Right forelimb (tissue), 1 donor: ENCODE results near the gene SLC2A10.
"Not testable (repeated sequence)": the region's sequence is repeated elsewhere in the genome, so short reads cannot be mapped to it uniquely, and the experiment has no call there.

Experiments used
- DNase-seq: peaks from one replicate; pipeline ENCODE4 v3.0.0-alpha.2; 2018

SLC2A10 gene

GRCh38 chr20:46709459-46710152 is at the start of gene SLC2A10:
Gene SLC2A10, plus strand, starts transcription at chr20:46709649. Its CDS starts 88 bp downstream, at chr20:46709737.
- DNase-seq = peak; percentile 86

GRCh38 chr20:46660487-46660886 is 49.0 kb upstream of the SLC2A10 start:
- no peak for DNase-seq

- DNase-seq = no peak
These were observed 47.8 kb upstream of the SLC2A10 start for GRCh38 chr20:46661659-46662058.

- DNase-seq = no peak
These were observed 45.9 kb upstream of the SLC2A10 start for GRCh38 chr20:46663531-46663930.

DNA sequence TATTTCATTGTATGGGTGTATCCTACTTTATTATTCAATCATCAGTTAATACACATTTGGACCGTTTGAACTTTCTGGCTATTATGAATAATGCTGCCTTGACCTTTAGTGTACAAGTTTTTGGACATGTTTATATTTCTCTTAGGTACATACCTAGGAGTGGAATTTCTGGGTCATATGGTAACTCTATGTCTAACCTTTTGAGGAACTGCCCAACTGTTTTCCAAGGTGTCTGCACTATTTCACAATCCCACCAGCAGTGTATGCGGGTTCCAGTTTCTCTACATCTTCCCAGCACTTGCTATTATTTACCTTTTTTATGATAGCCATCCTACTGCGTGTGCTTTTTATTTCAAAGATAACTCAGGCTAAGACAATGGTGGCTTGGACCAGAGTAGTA is 43.8 kb upstream of the SLC2A10 start:
- DNase-seq = no peak

GRCh38 chr20:46666306-46666705 is 43.1 kb upstream of the SLC2A10 start:
- no peak for DNase-seq

DNA sequence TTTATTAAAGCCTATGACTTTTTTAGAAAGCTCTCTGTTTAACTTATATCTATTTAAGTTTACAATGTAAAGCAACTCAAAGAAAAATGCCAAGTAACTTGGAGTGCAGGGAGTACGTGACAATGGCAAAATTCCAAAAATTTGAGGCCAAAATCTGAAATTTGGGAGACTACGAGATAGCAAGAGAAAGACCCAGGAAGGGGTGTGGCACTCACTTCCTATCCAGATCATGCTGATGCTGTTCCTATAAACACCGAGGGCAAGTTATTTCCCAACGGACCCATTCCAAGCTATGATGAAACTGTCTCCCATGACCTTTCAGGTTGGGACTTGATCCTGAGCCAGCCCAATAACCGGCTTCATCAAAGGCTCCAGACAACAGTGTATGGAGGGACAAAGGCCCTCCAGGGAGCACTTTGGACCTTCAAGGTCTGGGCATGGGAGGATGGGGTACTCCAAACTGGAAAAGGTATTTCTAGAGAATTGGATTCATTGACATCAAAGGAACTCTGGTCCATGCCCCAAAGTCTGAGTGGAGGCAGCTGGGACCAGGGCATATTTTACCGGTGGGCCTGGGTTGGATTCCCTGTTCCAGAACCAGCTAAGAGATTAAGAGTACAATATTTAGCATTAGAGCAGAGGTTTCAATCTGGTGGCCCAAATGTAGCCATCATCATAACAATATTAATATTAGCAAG is 42.5 kb upstream of the SLC2A10 start:
- no peak for DNase-seq

- no peak for DNase-seq
These were observed 39.2 kb upstream of the SLC2A10 start for GRCh38 chr20:46670228-46670584.

GRCh38 chr20:46670585-46671584 is 38.6 kb upstream of the SLC2A10 start:
- DNase-seq = no peak

GRCh38 chr20:46671866-46672542 is 37.4 kb upstream of the SLC2A10 start:
- DNase-seq = no peak

GRCh38 chr20:46672543-46673148 is 36.8 kb upstream of the SLC2A10 start:
- no peak for DNase-seq

GRCh38 chr20:46673394-46674252 is 35.8 kb upstream of the SLC2A10 start:
- DNase-seq = no peak

- DNase-seq = no peak
These were observed 35.0 kb upstream of the SLC2A10 start for GRCh38 chr20:46674253-46675083.

GRCh38 chr20:46676649-46677316 is 32.7 kb upstream of the SLC2A10 start:
- not testable (repeated sequence) for DNase-seq

DNA sequence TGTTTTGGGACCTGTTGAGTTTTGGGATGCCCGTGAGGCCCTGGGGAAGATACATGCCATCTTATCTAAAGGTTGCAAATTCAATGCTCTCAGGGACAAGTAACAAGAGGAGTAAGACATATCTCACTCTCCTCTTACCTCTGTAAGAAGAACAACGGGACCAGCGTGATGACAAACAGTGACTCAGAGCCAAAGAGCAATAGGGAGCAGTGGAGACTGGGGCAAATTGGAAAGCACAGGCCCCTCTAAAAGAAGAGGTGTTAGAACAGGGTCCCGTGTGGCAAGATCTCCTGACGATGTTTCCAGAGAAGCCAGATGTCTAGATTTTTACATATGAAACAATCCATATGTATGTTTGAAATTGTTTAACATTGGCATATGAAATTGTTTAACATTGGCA is 31.8 kb upstream of the SLC2A10 start:
- DNase-seq = no peak

DNA sequence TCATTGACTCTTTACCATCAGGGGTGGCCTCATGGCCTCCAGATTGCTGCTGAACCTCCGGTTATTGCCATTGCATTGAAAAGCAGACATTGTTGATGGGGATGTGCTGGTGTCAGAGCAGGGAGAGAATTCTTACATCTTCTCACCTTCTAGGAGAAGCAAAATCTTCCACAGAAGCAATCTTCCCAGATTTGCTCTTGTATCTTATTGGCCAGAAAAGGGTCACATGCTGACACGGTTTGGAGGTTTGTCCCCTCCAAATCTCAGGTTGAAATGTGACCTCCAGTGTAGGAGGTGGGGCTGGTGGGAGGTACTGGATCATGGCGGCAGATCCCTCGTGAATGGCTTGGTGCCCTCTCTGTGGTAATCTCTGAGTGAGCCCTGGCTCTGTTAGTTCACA is 30.9 kb upstream of the SLC2A10 start:
- DNase-seq = no peak

DNA sequence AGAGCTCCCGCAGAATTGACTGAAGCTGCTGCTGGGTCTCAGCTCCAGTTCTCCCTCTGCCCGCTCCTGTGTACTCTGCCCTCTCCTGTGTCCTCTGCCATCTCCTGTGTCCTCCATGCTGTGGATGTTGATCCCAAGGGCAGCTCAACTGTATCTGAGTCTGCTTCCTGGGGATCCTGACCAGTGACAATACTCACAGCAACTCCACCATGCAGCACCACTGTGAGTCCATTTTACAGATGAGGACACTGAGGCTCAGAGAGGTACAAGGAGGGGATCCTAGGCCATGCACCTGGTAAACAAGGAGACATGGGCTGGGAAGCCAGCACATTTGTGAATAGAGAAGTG is 28.8 kb upstream of the SLC2A10 start:
- DNase-seq = no peak

- DNase-seq = peak; percentile 77
These were observed 28.2 kb upstream of the SLC2A10 start for GRCh38 chr20:46681032-46681854.
